ENCODE data around the gene GPRC5C.

GPRC5C gene

DNA sequence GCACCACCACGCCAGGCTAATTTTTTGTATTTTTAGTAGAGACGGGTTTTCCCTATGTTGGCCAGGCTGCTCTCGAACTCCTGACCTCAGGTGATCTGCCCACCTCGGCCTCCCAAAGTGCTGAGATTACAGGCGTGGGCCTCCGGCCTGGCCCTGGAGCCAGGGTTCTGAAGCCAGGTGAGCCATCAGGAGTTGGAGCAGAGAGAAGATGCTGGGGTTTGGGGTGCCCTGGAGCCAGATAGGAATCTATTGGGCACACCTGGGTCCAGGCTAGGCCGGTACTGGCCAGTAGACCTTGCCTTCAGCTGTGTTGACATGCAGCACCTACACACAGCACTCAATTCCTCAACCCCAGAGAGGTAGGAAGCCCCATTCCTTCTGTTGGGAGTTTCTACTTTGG is 29.1 kb downstream of the GPRC5C start:
- no peak overlapping the region for H3K4me3 ChIP-seq (ENCODE audit: low read depth, low read length)
- POLR2A ChIA-PET = no interaction called here
- CTCF ChIA-PET = interaction anchor here (1.2 kb wide), 1 partner anchor 85 kb away, joined by 3 read pairs; no protein-coding TSS in a partner anchor
- DNase-seq (ENCODE audit: low read depth, low spot score) = no peak
- no peak for TF ChIP-seq CTCF (IDR thresholded peaks at IDR 0.05; ENCODE audit: insufficient read depth, low read length, missing control alignments)

DNA sequence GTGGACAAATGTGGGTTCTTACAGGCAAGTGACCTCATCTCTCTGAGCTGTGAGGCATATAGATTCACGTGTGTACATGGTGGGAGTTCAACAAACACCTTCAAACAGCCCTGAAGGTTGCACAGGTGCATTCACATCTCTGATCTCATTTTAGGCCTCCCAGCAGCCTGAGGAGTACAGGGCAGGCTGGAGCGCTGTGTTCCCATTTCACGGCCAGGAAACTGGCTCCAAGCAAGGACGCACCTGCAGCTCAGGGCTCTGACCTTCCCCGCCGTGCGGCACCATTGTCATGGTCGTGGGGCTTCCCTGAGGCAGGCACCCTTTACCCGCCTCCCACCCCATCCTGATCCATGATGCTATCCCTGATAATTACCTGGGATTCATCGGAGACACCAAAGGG is 29.7 kb downstream of the GPRC5C start:
- no peak overlapping the region for H3K4me3 ChIP-seq (ENCODE audit: low read depth, low read length)
- ChIA-PET CTCF (interaction anchor here (1.2 kb wide), 1 partner anchor 86 kb away, joined by 3 read pairs; no protein-coding TSS in a partner anchor), POLR2A (no interaction called here)
- DNase-seq (ENCODE audit: low read depth, low spot score) = no peak
- no peak for TF ChIP-seq CTCF (IDR thresholded peaks at IDR 0.05; ENCODE audit: insufficient read depth, low read length, missing control alignments)

- TF ChIP-seq CTCF (IDR thresholded peaks at IDR 0.05; ENCODE audit: insufficient read depth, low read length, missing control alignments) = no peak
- no peak for DNase-seq (ENCODE audit: low read depth, low spot score)
- H3K4me3 ChIP-seq (ENCODE audit: low read depth, low read length) = no peak overlapping the region
- POLR2A ChIA-PET = no interaction called here
- CTCF ChIA-PET = no interaction called here
Observed at GRCh38 chr17:74464730-74465377, 33.0 kb downstream of the GPRC5C start.

DNA sequence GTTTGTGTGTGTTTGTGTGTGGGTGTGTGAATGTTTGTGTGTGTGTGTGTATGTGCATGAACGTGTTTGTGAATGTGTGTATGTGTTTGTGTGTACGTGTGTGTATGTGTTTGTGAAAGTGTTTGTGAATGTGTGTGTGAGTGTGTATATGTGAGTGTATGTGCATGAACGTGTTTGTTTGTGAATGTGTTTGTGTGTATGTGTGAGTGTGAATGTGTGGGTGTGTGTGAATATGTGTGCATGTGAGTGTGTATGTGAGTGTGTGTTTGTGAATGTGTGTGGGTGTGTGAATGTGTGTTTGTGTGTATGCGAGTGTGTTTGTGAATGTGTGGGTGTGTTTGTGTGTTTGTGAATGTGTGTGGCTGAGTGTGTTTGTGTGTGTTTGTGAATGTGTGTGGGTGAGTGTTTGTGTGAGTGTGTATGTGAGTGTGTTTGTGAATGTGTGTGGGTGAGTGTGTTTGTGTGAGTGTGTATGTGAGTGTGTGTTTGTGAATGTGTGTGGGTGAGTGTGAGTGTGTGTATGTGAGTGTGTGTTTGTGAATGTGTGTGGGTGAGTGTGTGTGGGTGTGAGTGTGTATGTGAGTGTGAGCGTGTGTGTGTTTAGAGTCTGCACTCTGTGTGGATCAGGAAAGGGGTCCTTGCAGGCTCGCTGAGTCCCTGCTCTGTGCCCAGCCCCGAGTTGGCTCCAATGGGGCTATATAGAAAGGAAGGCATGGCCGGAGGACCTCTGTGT is 33.7 kb downstream of the GPRC5C start:
- no peak for DNase-seq (ENCODE audit: low read depth, low spot score)
- H3K4me3 ChIP-seq (ENCODE audit: low read depth, low read length) = no peak overlapping the region
- no peak for TF ChIP-seq CTCF (IDR thresholded peaks at IDR 0.05; ENCODE audit: insufficient read depth, low read length, missing control alignments)
- ChIA-PET POLR2A (no interaction called here), CTCF (interaction anchor here (1.4 kb wide), 1 partner anchor 9 kb away, joined by 6 read pairs; no protein-coding TSS in a partner anchor)

- H3K4me3 ChIP-seq (ENCODE audit: low read depth, low read length) = no peak within 1 kb of the TSS
- no peak for DNase-seq (ENCODE audit: low read depth, low spot score)
- no peak for TF ChIP-seq CTCF (IDR thresholded peaks at IDR 0.05; ENCODE audit: insufficient read depth, low read length, missing control alignments)
- ChIA-PET POLR2A (no interaction called here), CTCF (interaction anchor here (1.4 kb wide), 1 partner anchor 9 kb away, joined by 6 read pairs; no protein-coding TSS in a partner anchor)
Observed at GRCh38 chr17:74466111-74466827, 34.4 kb downstream of the GPRC5C start, which contains the start of gene CD300A. Gene CD300A, plus strand, starts transcription at chr17:74466634. Its CDS starts 70 bp downstream, at chr17:74466704.

GRCh38 chr17:74466828-74467184 is 34.9 kb downstream of the GPRC5C start:
- ChIA-PET CTCF (interaction anchor here (1.4 kb wide), 1 partner anchor 10 kb away, joined by 6 read pairs; no protein-coding TSS in a partner anchor), POLR2A (no interaction called here)
- TF ChIP-seq CTCF (IDR thresholded peaks at IDR 0.05; ENCODE audit: insufficient read depth, low read length, missing control alignments) = no peak
- no peak for DNase-seq (ENCODE audit: low read depth, low spot score)
- no peak overlapping the region for H3K4me3 ChIP-seq (ENCODE audit: low read depth, low read length)
